NCI-H2196 (cell line): ENCODE measurements around the gene RBM27.
"Not testable (repeated sequence)": the region's sequence is repeated elsewhere in the genome, so short reads cannot be mapped to it uniquely, and the experiment has no call there.

Experiments used
- DNase-seq: peaks from one replicate; lab custom pipeline; 2025; ENCODE audit not compliant: unreplicated experiment; lab: John Stamatoyannopoulos, UW

RBM27 gene

DNA sequence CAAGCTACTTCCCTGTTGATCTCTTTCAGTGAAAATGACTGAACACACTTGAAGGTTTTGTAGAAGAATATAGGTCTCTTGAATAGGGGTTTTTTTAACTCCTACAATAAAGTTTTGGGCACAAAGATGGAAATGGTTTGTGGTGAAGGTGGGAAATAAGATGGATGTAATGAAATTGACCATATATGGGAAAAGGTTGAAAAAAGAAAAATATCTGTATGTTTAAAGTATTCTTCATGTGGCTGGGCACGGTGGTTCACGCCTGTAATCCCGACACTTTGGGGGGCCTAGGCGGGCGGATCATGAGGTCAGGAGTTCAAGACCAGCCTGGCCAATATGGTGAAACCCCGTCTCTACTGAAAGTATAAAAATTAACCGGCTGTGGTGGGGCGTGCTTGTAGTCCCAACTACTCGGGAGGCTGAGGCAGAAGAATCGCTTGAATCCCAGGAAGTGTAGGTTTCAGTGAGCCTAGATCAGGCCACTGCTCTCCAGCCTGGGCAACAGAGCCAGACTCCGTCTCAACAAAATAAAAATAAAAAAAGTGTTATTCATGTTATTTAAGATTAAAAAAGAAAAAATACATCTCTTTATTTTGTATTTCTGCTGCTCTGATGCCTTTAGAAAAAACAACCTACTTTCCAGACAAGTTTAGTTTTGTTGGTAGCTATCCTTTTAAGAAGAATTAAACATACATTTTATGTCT lies 2.2 kb downstream of the RBM27 start:
- no peak for DNase-seq

DNA sequence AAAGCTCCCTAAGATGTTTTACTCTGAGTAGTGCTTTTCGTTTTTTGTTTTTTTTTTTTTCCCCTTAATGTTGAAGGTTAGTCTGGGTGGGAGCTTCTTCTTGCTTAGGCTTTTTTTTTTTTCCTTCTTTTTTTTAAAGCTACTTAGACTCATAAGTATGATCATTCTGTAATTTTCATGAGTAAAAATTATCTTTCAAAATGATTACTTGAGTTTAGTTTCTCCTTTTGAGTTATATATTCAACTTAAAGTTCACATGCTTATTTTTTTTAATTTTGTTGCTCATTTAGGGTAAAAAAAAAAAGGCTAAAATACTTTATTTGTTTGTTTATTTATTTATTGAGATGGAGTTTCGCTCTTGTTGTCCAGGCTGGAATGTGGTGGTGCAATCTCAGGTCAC lies 2.9 kb downstream of the RBM27 start:
- no peak for DNase-seq

DNA sequence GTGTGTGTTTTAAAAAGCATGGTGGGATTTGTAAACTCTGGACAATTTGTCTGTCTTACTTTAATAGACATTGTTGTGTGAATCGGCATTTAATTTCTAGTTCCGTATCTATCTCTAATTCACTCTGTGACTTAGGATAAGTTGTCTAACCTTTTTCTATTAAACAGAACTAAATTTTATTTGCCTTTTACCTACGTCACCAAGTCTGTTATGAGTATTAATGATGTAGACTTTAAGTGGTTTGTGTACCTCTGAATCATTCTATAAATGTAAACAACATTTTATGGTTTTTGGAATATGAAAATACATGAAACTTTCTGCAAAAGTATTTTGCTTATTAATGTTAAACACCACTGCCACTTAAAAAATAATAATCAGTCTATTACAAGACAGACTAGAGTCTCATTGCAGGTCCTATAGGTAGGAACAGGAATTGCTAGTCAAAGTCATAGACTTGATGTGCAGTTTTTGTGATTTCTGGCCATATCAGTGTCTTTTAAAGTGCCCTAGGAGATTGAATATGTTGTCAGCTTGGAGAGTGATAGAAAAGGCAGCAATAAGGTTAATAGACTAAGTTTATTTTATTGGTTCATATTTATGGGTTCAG lies 5.6 kb downstream of the RBM27 start:
- no peak for DNase-seq

DNA sequence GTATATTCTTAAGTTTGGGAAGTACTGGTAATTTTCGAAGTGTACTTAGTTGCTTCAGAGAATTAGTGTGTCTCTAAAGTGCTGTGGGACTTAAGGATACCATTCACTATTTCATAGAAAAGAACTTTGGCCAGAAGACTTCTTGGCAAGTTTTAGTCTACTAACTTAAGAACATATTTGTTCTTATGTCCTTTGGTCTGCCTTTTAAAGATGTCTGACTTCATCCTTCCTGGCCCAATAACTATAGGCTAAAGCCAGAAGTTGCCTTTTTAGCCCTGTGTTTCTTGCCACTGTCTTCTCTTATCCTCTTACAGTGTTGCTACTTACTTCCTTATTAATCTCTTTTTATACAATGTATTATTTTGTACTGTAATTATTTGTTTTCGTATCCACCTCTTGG lies 6.3 kb downstream of the RBM27 start:
- DNase-seq, result no peak

DNA sequence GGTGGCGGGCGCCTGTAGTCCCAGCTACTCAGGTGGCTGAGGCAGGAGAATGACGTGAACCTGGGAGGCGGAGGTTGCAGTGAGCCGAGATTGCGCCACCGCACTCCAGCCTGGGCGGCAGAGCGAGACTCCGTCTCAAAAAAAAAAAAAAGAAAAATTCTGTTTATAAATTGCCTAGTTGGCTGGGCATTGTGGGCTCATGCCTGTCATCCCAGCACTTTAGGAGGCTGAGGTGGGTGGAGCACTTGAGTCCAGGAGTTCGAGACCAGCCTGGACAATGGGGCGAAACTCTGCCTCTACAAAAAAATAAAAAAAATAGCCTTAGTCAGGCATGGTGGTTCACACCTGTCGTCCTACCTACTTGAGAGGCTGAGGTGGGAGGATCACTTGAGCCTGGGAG lies 7.4 kb downstream of the RBM27 start:
- not testable (repeated sequence) for DNase-seq

DNA sequence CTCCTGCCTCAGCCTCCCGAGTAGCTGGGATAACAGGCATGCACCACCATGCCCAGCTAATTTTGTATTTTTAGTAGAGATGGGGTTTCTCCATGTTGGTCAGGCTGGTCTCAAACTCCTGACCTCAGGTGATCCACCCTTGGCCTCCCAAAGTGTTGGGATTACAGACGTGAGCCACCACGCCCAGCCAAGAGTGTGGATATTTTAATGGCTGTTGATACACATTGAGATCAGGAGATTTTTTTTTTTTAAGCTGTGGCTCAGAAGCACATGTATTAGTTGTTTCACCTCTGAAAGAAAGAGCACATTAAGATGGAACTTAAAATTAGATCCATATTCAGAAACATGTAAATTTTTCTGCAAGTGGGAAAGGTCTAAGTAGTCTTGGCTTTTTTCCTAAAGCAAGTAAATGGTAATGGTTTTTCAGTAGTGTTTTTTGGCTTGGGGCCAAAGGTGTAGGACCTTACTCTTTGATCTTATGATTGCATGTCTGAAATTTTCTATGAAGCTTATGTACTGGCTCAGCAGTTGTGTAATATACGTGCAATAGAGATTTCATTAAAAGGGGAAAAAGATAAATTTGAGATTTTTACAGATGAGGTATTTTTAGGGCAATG lies 9.9 kb downstream of the RBM27 start:
- DNase-seq, result peak; percentile 26

DNA sequence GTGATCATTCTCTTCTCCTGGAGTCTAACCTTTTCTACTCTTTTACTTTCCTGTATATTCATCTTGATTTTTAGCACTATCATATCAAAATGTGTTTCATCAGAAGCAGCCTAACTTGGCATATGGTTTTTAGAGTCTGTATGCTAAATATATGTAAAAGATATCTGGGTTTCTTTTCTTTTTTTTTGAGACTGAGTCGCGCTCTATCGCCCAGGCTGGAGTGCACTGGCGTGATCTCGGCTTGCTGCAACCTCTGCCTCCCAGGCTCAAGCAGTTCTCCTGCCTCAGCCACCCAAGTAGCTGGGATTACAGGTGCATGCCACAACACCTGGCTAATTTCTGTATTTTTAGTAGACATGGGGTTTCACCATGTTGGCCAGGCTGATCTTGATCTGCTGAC lies 11.5 kb downstream of the RBM27 start:
- not testable (repeated sequence) for DNase-seq

DNA sequence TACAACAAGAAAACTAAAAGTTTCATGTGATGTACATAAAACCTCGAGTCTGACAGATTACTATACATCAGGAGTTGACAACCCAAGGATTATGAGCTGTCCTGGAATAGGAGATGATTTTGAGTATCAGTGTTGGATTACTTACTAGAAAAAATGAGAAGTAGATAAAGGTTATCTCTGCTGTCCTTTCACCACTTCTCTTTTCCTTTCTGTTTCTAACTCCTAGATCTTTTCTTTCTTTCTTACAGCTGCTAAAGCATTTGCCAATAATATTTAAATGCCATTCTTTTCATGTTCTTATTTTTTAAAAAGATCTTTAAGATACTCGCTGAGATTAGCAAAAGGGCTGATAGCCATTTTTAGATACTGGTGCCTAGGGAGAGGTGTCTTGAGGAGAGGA lies 14.8 kb downstream of the RBM27 start:
- no peak for DNase-seq

DNA sequence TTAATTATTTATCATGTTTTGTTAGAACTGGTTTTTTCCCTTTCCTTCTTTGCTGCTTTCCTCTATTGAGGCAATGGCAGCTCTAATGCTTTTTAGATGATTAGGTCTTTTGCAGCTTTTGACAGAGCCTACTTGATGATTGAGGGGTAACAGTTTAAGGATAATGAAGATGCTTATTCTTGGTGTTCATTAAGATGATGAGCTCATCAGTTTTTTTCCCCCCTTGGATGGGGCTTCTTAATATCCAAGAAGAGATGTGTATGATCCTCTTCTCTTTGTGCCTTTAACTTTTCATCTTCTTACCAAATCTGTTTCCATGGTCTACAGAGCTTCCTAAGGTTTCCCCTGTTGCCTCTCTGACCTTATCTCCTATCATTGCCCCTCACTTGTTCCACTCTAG lies 15.8 kb downstream of the RBM27 start:
- DNase-seq, result no peak

DNA sequence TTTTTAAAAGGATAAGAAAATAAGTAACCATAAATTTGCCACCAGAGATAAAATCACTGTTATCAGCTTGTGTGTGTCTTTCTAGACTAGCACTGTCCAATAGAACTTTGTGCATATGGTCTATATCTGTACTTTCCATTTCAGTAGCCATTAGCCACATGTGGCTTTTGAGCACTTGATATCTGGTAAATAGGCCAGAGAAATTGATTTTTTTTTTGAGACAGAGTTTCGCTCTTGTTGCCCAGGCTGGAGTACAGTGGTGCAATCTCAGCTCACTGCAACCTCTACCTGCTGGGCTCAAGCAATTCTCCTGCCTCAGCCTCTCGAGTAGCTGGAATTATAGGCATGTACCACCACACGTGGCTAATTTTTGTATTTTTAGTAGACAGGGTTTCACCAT lies 17.8 kb downstream of the RBM27 start:
- DNase-seq, result no peak

DNA sequence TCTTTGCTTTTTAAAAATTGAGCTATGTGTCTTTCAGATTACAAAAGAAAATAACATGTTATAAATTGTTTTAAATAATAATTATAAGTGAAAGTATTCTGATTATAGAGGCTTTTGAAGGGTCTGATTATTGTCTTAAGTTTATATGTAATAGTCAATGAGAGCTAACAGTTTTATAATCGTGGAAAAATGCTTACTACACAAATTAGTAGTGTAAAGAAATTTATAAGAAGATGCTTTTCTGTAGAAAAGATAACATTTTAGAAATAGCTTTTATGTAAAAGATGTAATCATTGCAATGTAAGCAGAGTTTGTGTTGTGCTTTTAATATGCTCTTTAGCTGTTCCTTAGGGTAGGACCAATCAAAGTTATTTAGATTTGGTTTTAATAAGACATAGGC lies 18.6 kb downstream of the RBM27 start:
- no peak for DNase-seq

DNA sequence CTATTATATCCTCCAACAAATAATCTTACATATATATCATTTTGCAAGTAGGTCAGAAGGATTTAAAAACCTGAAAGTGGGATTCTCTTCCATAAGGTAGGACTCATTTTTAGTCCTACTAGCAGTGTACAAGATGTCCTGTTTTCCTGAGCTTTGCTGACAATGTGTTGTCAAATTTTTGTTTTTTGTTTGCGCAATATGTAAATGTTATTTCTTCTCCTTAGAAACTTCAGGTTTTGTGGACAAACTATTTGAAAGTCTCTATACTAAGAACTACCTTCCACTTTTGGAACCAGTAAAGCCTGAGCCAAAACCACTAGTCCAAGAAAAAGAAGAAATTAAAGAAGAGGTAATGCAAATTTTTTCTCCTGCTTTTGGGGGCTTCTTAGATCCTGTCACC lies 19.8 kb downstream of the RBM27 start:
- DNase-seq, result no peak

DNA sequence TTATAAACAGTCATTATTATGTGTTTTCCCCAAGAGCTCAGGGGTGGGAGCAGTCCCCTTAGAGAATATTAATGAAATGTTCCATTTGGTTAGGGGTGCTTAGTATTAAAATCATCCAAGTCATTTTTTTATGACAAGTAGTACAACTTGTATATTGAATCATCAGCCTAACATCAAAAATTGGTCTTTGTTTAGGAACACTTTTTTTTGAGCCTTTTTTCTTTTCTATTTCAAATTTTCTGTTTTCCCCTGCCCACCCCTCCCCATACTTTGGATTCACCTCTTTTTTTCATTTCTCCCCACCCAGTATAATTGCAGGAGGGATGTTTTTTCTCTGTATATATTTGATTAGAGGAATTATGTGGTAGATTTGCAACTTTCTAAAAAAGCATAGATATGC lies 25.8 kb downstream of the RBM27 start:
- DNase-seq, result no peak

DNA sequence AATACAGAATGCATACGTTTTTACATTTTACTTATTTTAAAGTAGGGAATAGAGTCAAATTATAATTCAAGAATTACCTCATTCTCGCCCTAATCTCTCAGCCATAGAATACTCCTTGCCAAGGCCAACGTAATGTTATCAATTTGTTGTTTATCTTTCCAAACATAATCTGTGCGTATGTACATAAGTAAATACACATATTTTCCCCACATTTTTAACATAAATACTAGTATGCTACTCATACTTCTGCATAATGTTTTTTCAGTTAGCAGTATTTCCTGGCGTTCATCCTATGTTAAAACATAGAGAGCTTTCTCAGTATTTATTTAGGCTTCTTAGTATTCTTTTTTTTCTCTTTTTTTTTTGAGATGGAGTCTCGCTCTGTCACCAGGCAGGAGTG lies 28.8 kb downstream of the RBM27 start:
- DNase-seq, result no peak

DNA sequence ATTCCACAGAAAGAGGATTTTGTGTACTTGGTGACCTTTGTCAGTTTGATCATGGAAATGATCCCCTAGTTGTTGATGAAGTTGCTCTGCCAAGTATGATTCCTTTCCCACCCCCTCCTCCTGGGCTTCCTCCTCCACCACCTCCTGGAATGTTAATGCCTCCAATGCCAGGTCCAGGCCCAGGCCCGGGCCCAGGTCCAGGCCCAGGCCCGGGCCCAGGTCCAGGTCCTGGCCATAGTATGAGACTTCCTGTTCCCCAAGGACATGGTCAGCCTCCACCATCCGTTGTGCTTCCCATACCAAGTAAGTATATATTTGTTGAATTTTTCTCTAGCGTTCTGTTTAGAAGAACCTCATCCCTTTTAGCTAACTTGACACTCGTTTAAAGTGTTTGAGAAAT lies 30.0 kb downstream of the RBM27 start:
- no peak for DNase-seq

DNA sequence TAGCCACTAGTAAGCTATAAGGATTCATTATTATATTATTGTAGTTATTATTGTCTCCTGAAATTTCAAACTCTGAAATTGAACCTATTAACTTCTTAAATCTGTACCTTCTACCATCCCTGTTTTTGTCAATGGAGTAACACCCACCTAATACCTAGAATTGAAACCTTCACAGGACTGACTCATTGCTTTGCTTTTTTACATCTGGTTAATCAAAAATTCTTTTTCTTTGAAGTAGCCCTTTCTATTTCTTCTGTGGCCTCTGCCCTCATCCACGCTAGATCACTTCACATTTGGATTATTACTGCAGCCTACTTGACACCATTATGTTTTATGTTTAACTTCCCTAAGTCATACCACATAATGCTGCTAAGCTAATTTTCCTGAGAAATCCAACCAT lies 35.6 kb downstream of the RBM27 start:
- DNase-seq, result no peak

DNA sequence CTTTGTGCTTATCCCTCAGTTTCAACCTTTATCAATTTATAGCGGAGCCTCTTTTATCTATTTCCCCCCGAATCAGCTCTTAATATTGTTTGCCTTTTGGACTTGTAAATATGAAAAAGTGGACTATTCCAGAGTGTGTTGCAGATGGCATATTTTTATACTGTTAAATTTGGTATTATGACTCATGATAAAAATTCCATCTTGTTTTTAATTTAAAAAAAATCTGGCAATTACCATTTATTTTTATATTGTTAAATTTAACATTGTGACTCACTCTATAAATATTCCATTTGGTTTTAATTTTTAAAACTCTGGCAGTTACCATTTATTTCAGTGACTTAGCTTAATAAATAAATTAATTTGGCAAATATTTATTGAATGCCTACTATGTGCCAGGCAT lies 37.5 kb downstream of the RBM27 start:
- no peak for DNase-seq

DNA sequence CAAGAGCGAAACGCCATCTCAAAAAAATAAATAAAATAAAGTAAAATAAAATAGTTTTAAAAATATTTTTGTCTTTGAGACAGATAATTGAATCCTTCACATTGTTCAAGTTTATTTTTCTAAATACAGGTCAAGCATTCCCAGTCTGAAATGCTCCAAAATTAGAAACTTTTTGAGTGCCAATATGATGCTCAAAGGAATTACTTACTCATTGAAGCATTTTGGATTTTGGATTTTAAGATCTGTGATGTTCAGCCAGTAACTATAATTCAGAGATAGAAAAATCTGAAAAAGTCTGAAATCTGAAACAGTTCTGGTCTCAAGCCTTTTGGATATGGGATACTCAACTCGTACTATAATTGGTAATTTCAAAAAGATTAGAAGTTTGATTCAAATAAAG lies 39.8 kb downstream of the RBM27 start:
- no peak for DNase-seq

DNA sequence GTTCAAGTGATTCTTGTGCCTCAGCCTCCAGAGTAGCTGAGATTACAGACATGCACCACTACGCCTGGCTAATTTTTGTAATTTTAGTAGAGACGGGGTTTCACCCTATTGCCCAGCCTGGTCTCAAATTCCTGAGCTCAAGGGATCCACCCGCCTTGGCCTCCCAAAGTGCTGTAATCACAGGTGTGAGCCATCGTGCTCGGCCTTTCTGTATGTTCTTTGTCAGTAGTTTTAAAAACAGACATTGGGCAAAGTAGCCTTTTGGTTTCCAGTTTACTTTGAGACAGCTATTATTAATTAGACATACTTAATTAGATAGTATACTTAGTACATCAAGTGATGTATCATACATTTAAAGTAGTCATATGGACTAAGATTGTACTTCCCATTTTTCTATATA lies 45.2 kb downstream of the RBM27 start:
- no peak for DNase-seq

DNA sequence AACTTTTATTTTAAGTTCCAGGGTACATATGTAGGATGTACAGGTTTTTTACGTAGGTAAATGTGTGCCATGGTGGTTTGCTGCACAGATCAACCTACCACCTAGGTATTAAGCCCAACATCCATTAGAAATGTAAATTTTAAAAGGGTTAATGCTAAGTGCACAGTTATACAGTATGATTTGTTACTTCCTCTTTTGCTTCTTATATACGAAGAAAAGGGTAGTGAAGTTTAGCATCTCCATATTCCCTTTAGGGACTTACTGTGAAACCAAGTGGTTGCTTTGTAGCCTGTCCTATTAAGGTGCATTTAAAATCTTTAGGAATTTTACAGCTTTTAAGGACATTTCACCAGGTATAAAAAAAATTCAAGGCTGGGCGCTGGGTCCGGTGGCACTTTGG lies 46.4 kb downstream of the RBM27 start:
- no peak for DNase-seq
